22Rv1 (cell line): Measurements from ENCODE around the gene KIF26B.

Experiments
- CTCF ChIP-seq: fragments of 450-650 bp; IDR thresholded peaks from 2 replicates; pipeline ENCODE4 v1.5.1; 2017; ENCODE audit warnings: mild to moderate bottlenecking
- ZFX ChIP-seq: fragments of 450-650 bp; IDR thresholded peaks from 2 replicates; pipeline ENCODE4 v1.6.1; 2017; ENCODE audit warnings: antibody characterized with exemption, borderline replicate concordance

- TF ChIP-seq CTCF (no peak), ZFX (no peak)
Observed at GRCh38 chr1:245217853-245218608, 63.2 kb downstream of the KIF26B start.
